B cell (primary cell): Measurements from ENCODE around the gene NEMP1. TPM values are rescaled to one million over a fixed set of nuclear protein-coding genes. Genes with fewer than 3 reads are reported as not detected.

Source experiments
- ATAC-seq: fragments of 200-7000 bp; cut with Tn5 transposase; one replicate; pipeline ENCODE4 v1.10.0; 2021; ENCODE audit warnings: low read depth, mild to moderate bottlenecking, moderate number of reproducible peaks, moderate library complexity
- CTCF ChIA-PET: fragments of 350-600 bp; sonication (Branson Sonifier 250); formaldehyde crosslinking; loops from one replicate; lab custom pipeline; 2021; ENCODE audit warnings: antibody characterized with exemption, inconsistent platforms; lab: Charles Lee
- POLR2A ChIA-PET: fragments of 350-600 bp; sonication (Branson Sonifier 250); formaldehyde crosslinking; loops from one replicate; lab custom pipeline; 2021; ENCODE audit warnings: antibody characterized with exemption; lab: Charles Lee
- DNase-seq: peaks from one replicate; pipeline ENCODE4 v3.0.0; 2013
- H2AFZ ChIP-seq: 2 replicates; pipeline ENCODE4 v1.6.1; 2012; ENCODE audit warnings: mild to moderate bottlenecking, low read depth, low read length; ENCODE audit not compliant: insufficient read depth, poor library complexity, severe bottlenecking
- H3K27ac ChIP-seq, 2 donors: 1 replicate in 1 of 2; 2 replicates in 1 of 2; pipeline ENCODE4 v1.5.1; 2012 to 2013; ENCODE audit warnings: low read length in 2 of 2, mild to moderate bottlenecking in 2 of 2, moderate library complexity in 1 of 2
- H3K27me3 ChIP-seq, 4 experiments: fragments of 200-600 bp in 1 of 4; sonication (generic) in 1 of 4; replicated peaks in 1 of 4; 1 replicate in 2 of 4; 2 replicates in 2 of 4; pipeline versions ENCODE4 v1.6.1 to v1.7.0; 2013 to 2016; ENCODE audit warnings: low read length in 3 of 4, mild to moderate bottlenecking in 2 of 4, mixed read lengths in 1 of 4, moderate library complexity in 1 of 4; ENCODE audit not compliant: insufficient read depth in 4 of 4, control insufficient read depth in 3 of 4; ENCODE audit errors: control extremely low read depth in 1 of 4
- H3K36me3 ChIP-seq, 2 experiments: replicated peaks in 1 of 2; 1 replicate in 1 of 2; 2 replicates in 1 of 2; pipeline versions ENCODE4 v1.6.1 to v1.7.1; 2013; ENCODE audit warnings: low read length in 1 of 2; ENCODE audit not compliant: insufficient read depth in 2 of 2, control insufficient read depth in 1 of 2; ENCODE audit errors: control extremely low read depth in 1 of 2, extremely low read depth in 1 of 2
- H3K4me1 ChIP-seq, 2 donors: fragments of 200-600 bp in 1 of 2; sonication (generic) in 1 of 2; 1 replicate in 1 of 2; 2 replicates in 1 of 2; pipeline versions ENCODE4 v1.5.1 to v1.6.1; 2013 to 2017; ENCODE audit warnings: low read length in 2 of 2; ENCODE audit not compliant: control insufficient read depth in 2 of 2, insufficient read depth in 2 of 2
- H3K4me2 ChIP-seq: replicated peaks from 2 replicates; pipeline ENCODE3; 2012; ENCODE audit warnings: mild to moderate bottlenecking, low read depth, low read length; ENCODE audit not compliant: poor library complexity, severe bottlenecking
- H3K4me3 ChIP-seq, 5 experiments: fragments of 200-600 bp in 1 of 5; sonication (generic) in 1 of 5; 1 replicate in 3 of 5; 2 replicates in 2 of 5; pipeline versions ENCODE4 v1.5.1 to v1.7.0; 2011 to 2016; ENCODE audit warnings: low read length in 4 of 5, mild to moderate bottlenecking in 4 of 5, low read depth in 2 of 5, control low read depth in 1 of 5, moderate library complexity in 1 of 5; ENCODE audit not compliant: insufficient read depth in 1 of 5; ENCODE audit errors: control extremely low read depth in 1 of 5, extremely low read depth in 1 of 5
- H3K79me2 ChIP-seq: fragments of 200-600 bp; sonication (generic); one replicate; pipeline ENCODE4 v1.6.0; 2016; ENCODE audit warnings: low read length; ENCODE audit not compliant: control insufficient read depth, insufficient read depth
- H3K9ac ChIP-seq: fragments of 200-600 bp; sonication (generic); 2 replicates; pipeline ENCODE4 v1.6.1; 2017; ENCODE audit warnings: mild to moderate bottlenecking, low read length, moderate library complexity
- H3K9me3 ChIP-seq, 3 donors: one replicate each; pipeline versions ENCODE4 v1.6.1 to v1.7.1; 2013; ENCODE audit warnings: low read length in 2 of 3; ENCODE audit not compliant: control insufficient read depth in 2 of 3, insufficient read depth in 1 of 3; ENCODE audit errors: control extremely low read depth in 1 of 3
- H4K20me1 ChIP-seq: 2 replicates; pipeline ENCODE4 v1.6.0; 2012; ENCODE audit warnings: mild to moderate bottlenecking, low read length; ENCODE audit not compliant: insufficient read depth, control insufficient read depth, poor library complexity, severe bottlenecking
- H3K27ac Mint-ChIP-seq: one replicate; pipeline ENCODE4 v1.8.0; 2021; ENCODE audit warnings: mixed read lengths
- H3K27me3 Mint-ChIP-seq: one replicate; pipeline ENCODE4 v1.8.0; 2021; ENCODE audit warnings: mixed read lengths
- H3K4me1 Mint-ChIP-seq: one replicate; pipeline ENCODE4 v1.8.0; 2021; ENCODE audit warnings: mixed read lengths
- H3K4me3 Mint-ChIP-seq: one replicate; pipeline ENCODE4 v1.8.0; 2021; ENCODE audit warnings: mixed read lengths
- H3K9me3 Mint-ChIP-seq: one replicate; pipeline ENCODE4 v1.8.0; 2022; ENCODE audit warnings: mixed read lengths; ENCODE audit not compliant: insufficient read depth
- CTCF ChIP-seq: fragments of 200-600 bp; IDR thresholded peaks from one replicate; pipeline ENCODE4 v1.8.0; 2022; ENCODE audit warnings: antibody characterized with exemption, mild to moderate bottlenecking
- EZH2 ChIP-seq: IDR thresholded peaks from 2 replicates; pipeline ENCODE4 v1.6.1; 2012; ENCODE audit warnings: borderline replicate concordance, low read depth, mild to moderate bottlenecking, moderate library complexity, low read length; ENCODE audit not compliant: insufficient read depth, poor library complexity, severe bottlenecking
- WGBS: methylation state at CpG from one replicate; pipeline ENCODE4 v1.1.5; 2013; ENCODE audit warnings: missing lambda C conversion rate; ENCODE audit not compliant: insufficient coverage; 5-methylcytosine and 5-hydroxymethylcytosine counted together
- intact Hi-C: fragments of 100-400 bp; cut with micrococcal nuclease; formaldehyde crosslinking; loops from one replicate; pipeline ENCODE4 v1.10.0; 2022
- polyA plus RNA-seq: library from polyadenylated mRNA; depleted of rRNA; stranded (reverse); fragments of >200 nt; gene quantifications from 2 replicates; pipeline ENCODE4 v1.2.3, GENCODE V29; 2012
- total RNA-seq, 2 donors: library from RNA; stranded (reverse); fragments of 120-200 nt in 1 of 2; gene quantifications; 1 replicate in 1 of 2; 2 replicates in 1 of 2; pipeline versions ENCODE4 v1.2.3 to v1.2.4, GENCODE V29; 2013 to 2022

The NEMP1 gene
- total and polyA plus RNA-seq, 2 donors (not counting 1 experiment from before 2014, with no cell fraction given) = 13.6 to 35.0 TPM

GRCh38 chr12:57010627-57011247 lies 67.9 kb downstream of the NEMP1 start:
- Mint-ChIP-seq H3K4me3 (no peak overlapping the region), H3K9me3 (no peaks in the 10 kb centered on the region), H3K4me1 (peaks cover 25% of the 10 kb centered on the region), H3K27ac (no peak overlapping the region), H3K27me3 (peaks cover 16% of the 10 kb centered on the region)
- no peak overlapping the region for H3K4me2 ChIP-seq
- ATAC-seq (no peak), DNase-seq (no peak)
- H4K20me1 ChIP-seq = no peaks in the 10 kb centered on the region
- ChIA-PET POLR2A (interaction anchor here (0.5 to 0.9 kb wide), 2 partner anchors 102 to 259 kb away, joined by 5 to 8 read pairs; no protein-coding TSS in a partner anchor), CTCF (interaction anchor here (0.6 to 3.1 kb wide), 7 partner anchors 10 to 660 kb away, joined by 3 to 12 read pairs (median 4); partner anchors contain the start of gene STAT6)
- no peaks in the 10 kb centered on the region for H3K9me3 ChIP-seq
- no peak overlapping the region for H2AFZ ChIP-seq
- H3K27ac ChIP-seq = no peak overlapping the region
- H3K4me1 ChIP-seq = peaks cover 10 to 26% of the 10 kb centered on the region in 2 donors
- H3K9ac ChIP-seq = no peak overlapping the region
- TF ChIP-seq CTCF = no peak
- TF ChIP-seq EZH2 = no peak
- H3K36me3 ChIP-seq = no peaks in the 10 kb centered on the region
- intact Hi-C loops = no loop called here
- peaks cover 0 to 3% (median 1%) of the 10 kb centered on the region in 4 experiments for H3K27me3 ChIP-seq
- H3K4me3 ChIP-seq = no peak overlapping the region
- H3K79me2 ChIP-seq = peaks cover 7% of the 10 kb centered on the region
- WGBS = 87% methylated on average over 4 of the region's 4 CpGs

DNA sequence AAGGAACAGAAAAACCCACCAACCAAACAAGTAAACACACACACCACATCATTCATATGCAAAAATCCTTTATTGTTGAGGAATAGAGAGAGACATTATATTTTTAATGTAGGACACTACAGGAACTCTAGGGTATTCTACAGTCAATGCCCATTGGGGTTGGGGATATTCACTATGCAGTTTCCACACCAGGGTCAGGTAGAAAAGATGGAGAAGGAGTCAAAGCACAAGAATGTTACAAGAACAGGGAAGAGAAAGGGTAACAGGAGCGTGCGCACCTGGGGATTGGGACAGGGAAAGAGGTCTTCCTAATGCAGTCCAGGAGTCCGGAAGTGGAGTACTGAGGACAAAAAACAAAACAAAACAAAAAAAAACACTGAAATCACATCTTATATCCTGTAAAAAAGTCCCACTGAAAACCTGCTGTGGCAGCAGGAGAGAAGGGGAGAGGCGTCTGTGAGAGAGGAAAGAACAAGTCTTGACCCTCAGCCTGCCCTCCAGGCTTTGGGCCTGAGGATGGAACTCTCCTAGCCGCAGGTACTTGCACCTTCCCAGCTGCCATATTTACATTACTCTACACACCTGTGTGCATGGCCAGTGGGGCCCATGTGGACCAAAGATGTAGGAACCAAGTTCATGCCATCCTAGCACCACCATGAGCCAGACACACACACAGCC lies 68.5 kb downstream of the NEMP1 start:
- no peak overlapping the region for H2AFZ ChIP-seq
- H3K4me1 ChIP-seq = peaks cover 16 to 32% of the 10 kb centered on the region in 2 donors
- H3K79me2 ChIP-seq = peaks cover 10% of the 10 kb centered on the region
- no peak overlapping the region for H3K4me2 ChIP-seq
- DNase-seq = no peak
- POLR2A ChIA-PET = interaction anchor here (0.5 kb wide), 1 partner anchor 944 kb away, joined by 3 read pairs; no protein-coding TSS in a partner anchor
- no peaks in the 10 kb centered on the region for H3K36me3 ChIP-seq
- H3K9me3 ChIP-seq = no peaks in the 10 kb centered on the region
- peaks cover 11% of the 10 kb centered on the region for H3K27me3 Mint-ChIP-seq
- H4K20me1 ChIP-seq = no peaks in the 10 kb centered on the region
- H3K9me3 Mint-ChIP-seq = no peaks in the 10 kb centered on the region
- intact Hi-C loops = loop anchor here (2.0 to 10.0 kb wide), 2 partner anchors 173 to 375 kb away; partner anchors contain the start of gene BAZ2A
- CTCF ChIA-PET = interaction anchor here (0.6 to 3.1 kb wide), 6 partner anchors 9 to 661 kb away, joined by 3 to 12 read pairs (median 6); partner anchors contain the start of gene STAT6
- no peak overlapping the region for H3K27ac ChIP-seq
- no peak overlapping the region for H3K4me3 Mint-ChIP-seq
- no peak overlapping the region for H3K9ac ChIP-seq
- TF ChIP-seq CTCF (no peak), EZH2 (no peak)
- 100% methylated on average over 1 of the region's 5 CpGs for WGBS
- peaks cover 32% of the 10 kb centered on the region for H3K4me1 Mint-ChIP-seq
- no peak overlapping the region for H3K27ac Mint-ChIP-seq
- no peak for ATAC-seq
- peaks cover 0 to 3% (median 1%) of the 10 kb centered on the region in 4 experiments for H3K27me3 ChIP-seq
- no peak overlapping the region for H3K4me3 ChIP-seq
